Epithelial cell of proximal tubule (primary cell): ENCODE data around the gene FIZ1. TPM values are rescaled to one million over a fixed set of nuclear protein-coding genes. Genes with fewer than 3 reads are reported as not detected.

ENCODE experiments used
- DNase-seq: peaks from one replicate; pipeline ENCODE4 v3.0.0-alpha.2; 2011; ENCODE audit warnings: low read depth
- H3K4me3 ChIP-seq: 2 replicates; pipeline ENCODE4 v1.5.1; 2011; ENCODE audit warnings: low read depth, mild to moderate bottlenecking, low read length
- total RNA-seq: library from RNA; depleted of rRNA; stranded (reverse); fragments of >200 nt; gene quantifications from 2 replicates; pipeline ENCODE4 v1.2.3, GENCODE V29; 2015
- TF ChIP-seq, protein P1 (sequence below): conservative IDR thresholded peaks from 2 replicates; pipeline ENCODE4 v1.5.1; 2012; ENCODE audit warnings: low read depth, mild to moderate bottlenecking, low read length

FIZ1 gene
- total RNA-seq, 1 donor from 2014 or later, result 9.7 TPM

DNA sequence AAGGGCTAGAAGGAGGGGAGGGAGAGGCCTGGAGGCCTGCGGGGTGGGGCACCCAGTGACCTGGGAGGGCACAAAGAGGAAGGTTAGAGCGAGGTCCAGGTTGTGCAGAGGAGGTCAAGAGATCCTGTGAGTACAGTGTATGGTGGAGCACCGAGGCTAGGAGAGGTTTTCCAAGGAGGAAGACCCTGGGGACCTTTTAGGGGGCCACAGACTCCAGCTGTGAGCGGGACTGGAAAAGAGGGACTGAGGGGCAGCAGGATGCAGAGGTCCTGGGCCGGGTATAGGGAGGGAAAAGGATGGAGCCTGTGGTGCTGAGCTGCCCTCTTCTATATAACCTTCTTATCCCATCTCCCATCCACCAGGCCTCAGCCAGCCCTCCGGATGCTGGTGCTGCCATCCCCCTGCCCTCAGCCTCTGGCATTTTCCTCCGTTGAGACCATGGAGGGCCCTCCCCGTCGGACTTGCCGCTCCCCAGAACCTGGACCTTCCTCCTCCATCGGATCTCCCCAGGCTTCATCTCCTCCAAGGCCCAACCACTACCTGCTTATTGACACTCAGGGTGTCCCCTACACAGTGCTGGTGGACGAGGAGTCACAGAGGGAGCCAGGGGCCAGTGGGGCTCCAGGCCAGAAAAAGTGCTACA lies 45.0 kb upstream of the FIZ1 start:
- no peak for DNase-seq
- TF ChIP-seq, protein P1, sequence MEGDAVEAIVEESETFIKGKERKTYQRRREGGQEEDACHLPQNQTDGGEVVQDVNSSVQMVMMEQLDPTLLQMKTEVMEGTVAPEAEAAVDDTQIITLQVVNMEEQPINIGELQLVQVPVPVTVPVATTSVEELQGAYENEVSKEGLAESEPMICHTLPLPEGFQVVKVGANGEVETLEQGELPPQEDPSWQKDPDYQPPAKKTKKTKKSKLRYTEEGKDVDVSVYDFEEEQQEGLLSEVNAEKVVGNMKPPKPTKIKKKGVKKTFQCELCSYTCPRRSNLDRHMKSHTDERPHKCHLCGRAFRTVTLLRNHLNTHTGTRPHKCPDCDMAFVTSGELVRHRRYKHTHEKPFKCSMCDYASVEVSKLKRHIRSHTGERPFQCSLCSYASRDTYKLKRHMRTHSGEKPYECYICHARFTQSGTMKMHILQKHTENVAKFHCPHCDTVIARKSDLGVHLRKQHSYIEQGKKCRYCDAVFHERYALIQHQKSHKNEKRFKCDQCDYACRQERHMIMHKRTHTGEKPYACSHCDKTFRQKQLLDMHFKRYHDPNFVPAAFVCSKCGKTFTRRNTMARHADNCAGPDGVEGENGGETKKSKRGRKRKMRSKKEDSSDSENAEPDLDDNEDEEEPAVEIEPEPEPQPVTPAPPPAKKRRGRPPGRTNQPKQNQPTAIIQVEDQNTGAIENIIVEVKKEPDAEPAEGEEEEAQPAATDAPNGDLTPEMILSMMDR, result no peak
- peak overlapping the region; percentile 85 for H3K4me3 ChIP-seq

DNA sequence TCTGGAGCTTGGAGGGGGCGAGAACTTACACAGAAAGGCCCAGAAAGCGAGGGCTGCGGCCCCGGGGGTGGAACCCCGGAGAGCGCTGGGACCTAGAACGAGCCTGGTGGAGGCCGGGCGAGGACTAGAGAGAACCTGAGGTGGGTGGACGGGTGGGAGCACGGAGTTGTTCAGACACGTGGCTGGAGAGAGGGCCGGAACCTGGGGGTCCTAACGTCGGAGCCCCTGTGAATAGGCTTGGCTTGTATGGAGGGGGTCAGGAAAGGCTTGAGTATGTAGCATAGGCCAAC lies 44.5 kb upstream of the FIZ1 start:
- H3K4me3 ChIP-seq, result peak overlapping the region; percentile 85
- no peak for DNase-seq
- TF ChIP-seq, protein P1, result no peak

DNA sequence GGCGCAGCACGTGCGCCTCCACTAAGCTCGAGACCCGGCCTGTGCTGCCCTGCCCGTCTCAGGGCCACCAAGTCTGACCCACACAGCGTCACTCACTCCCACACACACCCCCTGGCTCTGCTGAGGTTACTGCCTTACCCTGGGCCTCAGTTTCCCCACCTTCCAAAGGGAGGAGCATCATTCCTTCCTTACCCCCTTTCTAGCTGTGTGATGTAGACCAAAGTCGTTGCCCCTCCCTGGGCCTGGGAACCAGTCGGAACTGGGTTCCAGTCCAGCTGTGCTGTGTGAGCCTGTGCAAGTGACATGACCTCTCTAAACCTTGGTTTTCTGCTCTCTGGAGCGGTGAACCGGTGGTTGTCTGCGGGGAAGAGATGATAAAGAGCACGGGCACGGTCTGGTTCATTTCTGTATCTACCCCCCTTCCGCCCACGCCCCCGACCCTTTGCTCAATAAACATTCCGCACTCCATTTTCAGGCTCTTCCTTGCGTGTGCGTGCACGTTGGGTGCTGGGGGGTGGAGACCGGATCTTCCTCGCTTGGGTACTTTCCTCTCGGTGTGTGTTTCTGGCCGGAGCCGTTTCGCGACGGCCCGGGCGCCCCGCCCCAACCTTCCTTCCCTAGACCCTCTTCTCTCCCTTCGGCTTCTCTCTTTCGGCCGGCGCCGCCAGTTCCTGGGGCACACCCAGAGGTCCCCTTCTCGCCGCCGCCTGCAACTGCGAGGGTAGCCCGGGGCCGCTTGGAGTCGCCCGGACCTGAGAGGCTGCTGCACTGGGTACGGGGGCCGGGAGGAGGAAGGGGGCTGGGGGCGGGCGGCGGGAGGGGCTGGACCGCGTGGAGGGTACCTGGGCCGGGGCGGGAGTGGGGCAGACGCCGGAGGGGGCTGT lies 43.9 kb upstream of the FIZ1 start, which contains the start of gene ZNF581:
ZNF581 (plus strand) TSS at position 647 of the 884 bp plus-strand sequence. CDS start 923 bp downstream, outside the sequence.
- H3K4me3 ChIP-seq, result peak within 1 kb of the TSS; percentile 85
- TF ChIP-seq, protein P1, result no peak
- DNase-seq, result no peak

DNA sequence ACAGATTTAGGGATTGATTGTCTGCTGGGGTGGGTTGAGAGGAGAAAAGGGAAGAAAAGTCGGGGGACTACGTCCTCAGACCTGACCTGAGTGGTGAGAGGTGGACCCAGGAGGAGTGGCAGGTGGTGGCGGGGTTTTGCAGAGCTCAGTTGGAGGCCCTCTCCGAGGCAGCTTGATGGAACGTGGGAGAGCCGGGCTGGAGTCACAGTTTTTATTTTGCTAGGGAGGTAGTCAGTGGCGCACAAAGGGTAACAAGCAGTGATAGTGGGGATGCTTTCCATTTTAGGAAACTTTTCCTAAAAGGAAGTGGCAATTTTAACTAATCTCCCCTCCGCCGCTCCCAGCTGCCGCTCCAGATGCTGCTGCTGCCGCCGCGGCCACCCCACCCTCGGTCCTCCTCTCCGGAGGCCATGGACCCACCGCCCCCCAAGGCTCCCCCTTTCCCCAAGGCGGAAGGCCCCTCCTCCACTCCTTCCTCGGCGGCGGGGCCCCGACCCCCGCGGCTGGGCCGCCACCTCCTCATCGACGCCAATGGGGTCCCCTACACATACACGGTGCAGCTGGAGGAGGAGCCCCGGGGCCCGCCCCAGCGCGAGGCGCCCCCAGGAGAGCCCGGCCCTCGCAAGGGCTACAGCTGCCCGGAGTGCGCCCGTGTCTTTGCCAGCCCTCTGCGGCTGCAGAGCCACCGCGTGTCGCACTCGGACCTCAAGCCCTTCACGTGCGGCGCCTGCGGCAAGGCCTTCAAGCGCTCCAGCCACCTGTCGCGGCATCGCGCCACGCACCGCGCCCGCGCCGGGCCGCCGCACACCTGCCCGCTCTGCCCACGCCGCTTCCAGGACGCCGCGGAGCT lies 43.1 kb upstream of the FIZ1 start:
- DNase-seq, result no peak
- TF ChIP-seq, protein P1, result no peak
- H3K4me3 ChIP-seq, result peak overlapping the region; percentile 85

DNA sequence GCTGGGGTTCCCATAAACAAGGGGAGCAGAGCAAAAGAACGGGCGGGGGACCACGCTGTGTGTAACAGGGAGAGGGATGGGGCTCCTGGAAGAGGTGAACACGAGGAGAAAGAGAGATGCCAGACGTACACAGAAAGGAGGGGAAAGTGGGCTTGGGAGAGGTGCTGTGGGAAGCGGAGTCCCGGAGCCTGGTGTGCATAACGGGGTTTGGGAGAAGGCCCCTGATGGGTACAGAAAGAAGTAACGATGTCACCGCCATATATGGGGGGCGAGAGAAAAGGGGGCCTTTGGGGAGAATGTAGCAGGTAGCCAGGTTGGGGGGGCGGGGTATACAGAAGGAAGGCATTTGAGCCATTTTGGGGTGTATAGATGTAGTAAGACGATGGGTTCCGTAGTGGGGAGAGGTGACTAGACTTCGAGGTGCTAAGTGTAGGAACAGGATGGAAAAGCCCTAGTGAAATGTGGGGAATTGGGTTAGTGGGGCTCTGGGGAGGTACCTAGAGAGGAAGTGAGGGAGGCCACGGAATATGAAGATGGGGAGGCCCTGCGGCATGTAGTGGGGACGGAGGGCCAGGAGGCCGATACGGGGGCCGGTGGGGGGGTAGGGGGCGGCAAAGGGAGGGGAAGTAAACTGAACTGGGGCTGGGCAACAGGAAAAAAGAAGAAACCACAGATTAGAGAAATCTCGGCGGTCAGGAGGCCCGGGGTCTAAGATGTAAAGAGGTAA lies 42.3 kb upstream of the FIZ1 start:
- peak overlapping the region; percentile 85 for H3K4me3 ChIP-seq
- DNase-seq, result no peak
- TF ChIP-seq, protein P1, result no peak
